ENCODE results near the gene CST5. TPM values are rescaled to one million over a fixed set of nuclear protein-coding genes. Genes with fewer than 3 reads are reported as not detected.
"Not testable (repeated sequence)": the region's sequence is repeated elsewhere in the genome, so short reads cannot be mapped to it uniquely, and the experiment has no call there.

CST5 gene
- total and polyA plus RNA-seq, 10 donors: not detected

DNA sequence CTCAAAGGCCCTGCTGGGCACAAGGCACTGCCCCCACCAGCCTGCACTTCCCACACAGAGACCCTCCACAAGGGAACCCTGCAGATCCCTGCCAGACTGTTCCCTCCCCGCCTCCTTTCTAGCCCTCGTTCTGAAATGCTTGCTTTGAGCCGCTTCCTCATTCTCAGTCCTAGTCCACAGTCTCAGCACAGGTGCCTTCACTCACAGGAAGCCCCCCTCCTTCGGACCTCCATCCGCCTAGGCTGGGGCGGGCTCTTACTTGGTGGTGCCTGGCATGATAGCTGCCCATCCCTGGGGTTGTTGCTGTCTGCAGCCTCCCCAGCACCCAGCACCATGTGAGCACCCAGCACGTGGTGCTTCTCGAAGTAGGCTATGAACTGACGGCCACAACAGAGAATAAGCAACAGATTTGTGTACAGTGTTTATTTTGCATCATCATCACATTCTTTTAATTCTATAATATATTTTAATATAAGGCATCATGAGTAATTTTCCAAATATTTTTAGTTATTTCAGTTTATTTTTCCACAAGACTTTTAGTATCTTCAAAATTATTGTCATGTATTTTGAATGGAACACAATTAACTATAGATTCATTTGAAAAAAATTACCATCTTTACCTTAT lies 12.3 kb downstream of the CST5 start:
- Histone ChIP-seq H3K4me1 (no peaks in the 10 kb centered on the region), H3K9me3 (peaks cover 0 to 8% (median 0%) of the 10 kb centered on the region in 8 donors), H3K4me3 (no peak overlapping the region), H3K27ac (no peak overlapping the region), H3K27me3 (replicated peaks in 1 of 7) (peaks cover 0 to 43% (median 3%) of the 10 kb centered on the region in 7 donors), H3K36me3 (no peaks in the 10 kb centered on the region)
- DNase-seq: no peak
- WGBS, 5 donors: 28 to 40% (median 30%) methylated on average over 8 to 9 of the region's 9 CpGs
- intact Hi-C loops (cut with DNase I; ENCODE audit: low total_unique reads): no loop called here
- TF ChIP-seq, protein P1, sequence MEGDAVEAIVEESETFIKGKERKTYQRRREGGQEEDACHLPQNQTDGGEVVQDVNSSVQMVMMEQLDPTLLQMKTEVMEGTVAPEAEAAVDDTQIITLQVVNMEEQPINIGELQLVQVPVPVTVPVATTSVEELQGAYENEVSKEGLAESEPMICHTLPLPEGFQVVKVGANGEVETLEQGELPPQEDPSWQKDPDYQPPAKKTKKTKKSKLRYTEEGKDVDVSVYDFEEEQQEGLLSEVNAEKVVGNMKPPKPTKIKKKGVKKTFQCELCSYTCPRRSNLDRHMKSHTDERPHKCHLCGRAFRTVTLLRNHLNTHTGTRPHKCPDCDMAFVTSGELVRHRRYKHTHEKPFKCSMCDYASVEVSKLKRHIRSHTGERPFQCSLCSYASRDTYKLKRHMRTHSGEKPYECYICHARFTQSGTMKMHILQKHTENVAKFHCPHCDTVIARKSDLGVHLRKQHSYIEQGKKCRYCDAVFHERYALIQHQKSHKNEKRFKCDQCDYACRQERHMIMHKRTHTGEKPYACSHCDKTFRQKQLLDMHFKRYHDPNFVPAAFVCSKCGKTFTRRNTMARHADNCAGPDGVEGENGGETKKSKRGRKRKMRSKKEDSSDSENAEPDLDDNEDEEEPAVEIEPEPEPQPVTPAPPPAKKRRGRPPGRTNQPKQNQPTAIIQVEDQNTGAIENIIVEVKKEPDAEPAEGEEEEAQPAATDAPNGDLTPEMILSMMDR (IDR thresholded peaks at IDR 0.05 in 8 of 11, conservative IDR thresholded peaks at IDR 0.05 in 3 of 11): no peak
- TF ChIP-seq POLR2A (IDR thresholded peaks at IDR 0.05) (no peak), POLR2AphosphoS5 (IDR thresholded peaks at IDR 0.05) (no peak)

DNA sequence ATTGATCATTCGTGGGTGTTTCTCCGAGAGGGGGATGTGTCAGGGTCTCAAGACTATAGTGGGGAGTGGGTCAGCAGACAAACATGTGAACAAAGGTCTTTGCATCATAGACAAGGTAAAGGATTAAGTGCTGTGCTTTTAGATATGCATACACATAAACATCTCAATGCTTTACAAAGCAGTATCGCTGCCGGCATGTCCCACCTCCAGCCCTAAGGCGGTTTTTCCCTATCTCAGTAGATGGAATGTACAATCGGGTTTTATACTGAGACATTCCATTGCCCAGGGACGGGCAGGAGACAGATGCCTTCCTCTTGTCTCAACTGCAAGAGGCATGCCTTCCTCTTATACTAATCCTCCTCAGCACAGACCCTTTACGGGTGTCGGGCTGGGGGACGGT lies 18.8 kb downstream of the CST5 start:
- DNase-seq; H3K4me3 ChIP-seq; intact Hi-C loops (cut with DNase I; ENCODE audit: low total_unique reads); H3K27me3 ChIP-seq (replicated peaks in 1 of 7); H3K9me3 ChIP-seq; H3K36me3 ChIP-seq; H3K4me1 ChIP-seq; H3K27ac ChIP-seq: not testable (repeated sequence)
- 62 to 74% (median 67%) methylated on average over 8 to 10 of the region's 10 CpGs for WGBS, 5 donors

- 58 to 68% (median 65%) methylated on average over 8 to 9 of the region's 9 CpGs for WGBS, 5 donors
- intact Hi-C loops (cut with DNase I; ENCODE audit: low total_unique reads): no loop called here
- Histone ChIP-seq H3K9me3 (peaks cover 0 to 2% (median 0%) of the 10 kb centered on the region in 8 donors), H3K27ac (no peak overlapping the region), H3K4me1 (no peaks in the 10 kb centered on the region), H3K36me3 (no peaks in the 10 kb centered on the region), H3K4me3 (no peak overlapping the region), H3K27me3 (replicated peaks in 1 of 7) (no peaks in the 10 kb centered on the region)
- TF ChIP-seq POLR2AphosphoS5 (IDR thresholded peaks at IDR 0.05) (no peak), POLR2A (IDR thresholded peaks at IDR 0.05) (no peak)
- TF ChIP-seq, protein P1 (IDR thresholded peaks at IDR 0.05 in 8 of 11, conservative IDR thresholded peaks at IDR 0.05 in 3 of 11): no peak
- no peak for DNase-seq
Observed at GRCh38 chr20:23857962-23858595, 21.5 kb downstream of the CST5 start.

- Histone ChIP-seq H3K4me1 (no peaks in the 10 kb centered on the region), H3K4me3 (no peak overlapping the region), H3K36me3 (no peaks in the 10 kb centered on the region), H3K9me3 (no peaks in the 10 kb centered on the region), H3K27me3 (replicated peaks in 1 of 7) (no peaks in the 10 kb centered on the region), H3K27ac (no peak overlapping the region)
- intact Hi-C loops (cut with DNase I; ENCODE audit: low total_unique reads): no loop called here
- no peak for DNase-seq
- TF ChIP-seq, protein P1 (IDR thresholded peaks at IDR 0.05 in 8 of 11, conservative IDR thresholded peaks at IDR 0.05 in 3 of 11): no peak
- TF ChIP-seq POLR2AphosphoS5 (IDR thresholded peaks at IDR 0.05) (no peak), POLR2A (IDR thresholded peaks at IDR 0.05) (no peak)
- 74 to 96% (median 82%) methylated on average over 5 of the region's 5 CpGs for WGBS, 5 donors
Observed at GRCh38 chr20:23856736-23857135, 22.8 kb downstream of the CST5 start.
